ENCODE data around the gene TSHZ3.

TSHZ3 gene

DNA sequence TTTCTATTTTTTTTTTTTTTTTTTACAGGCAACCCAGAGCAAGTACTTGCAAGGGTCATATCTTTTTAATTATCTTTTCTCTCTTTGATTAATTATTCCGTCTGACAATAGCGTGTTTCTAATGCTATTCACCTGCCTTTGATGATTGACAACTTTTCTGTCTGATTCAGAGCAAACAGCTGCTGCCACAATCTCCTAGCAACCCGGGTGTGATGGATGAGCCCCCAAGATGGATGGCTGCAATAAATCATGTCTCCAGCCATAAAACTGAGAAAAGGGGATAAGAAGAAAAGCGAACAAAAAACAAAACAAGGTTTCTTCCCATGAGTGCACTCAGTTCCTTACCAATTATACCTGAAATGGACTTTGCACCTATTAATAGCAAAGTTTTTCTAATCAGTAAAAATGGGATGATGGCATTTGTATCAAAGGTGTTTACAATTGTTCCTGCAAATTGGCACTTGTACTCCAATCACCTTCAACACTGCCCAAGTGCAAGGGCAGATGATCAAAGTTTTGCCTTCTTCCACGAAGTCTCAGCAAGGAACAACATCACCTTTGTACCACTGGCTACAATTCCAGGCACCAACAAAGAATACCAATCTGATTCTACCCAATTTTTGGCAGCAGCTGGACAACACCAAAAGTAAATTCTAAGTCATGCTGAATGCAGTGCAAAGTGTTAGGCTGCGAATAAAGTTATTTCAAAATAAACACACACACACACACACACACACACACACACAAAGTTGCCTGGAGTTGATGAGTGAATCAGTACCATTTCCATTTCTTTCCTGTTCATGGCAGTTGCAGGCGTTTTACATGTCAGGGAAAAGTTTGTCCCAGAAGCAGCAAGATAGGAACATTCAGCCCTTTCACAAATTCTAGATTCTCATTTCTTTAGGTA, 12.0 kb downstream of the TSHZ3 start:
- DNase-seq (ENCODE audit: low spot score): no peak

DNA sequence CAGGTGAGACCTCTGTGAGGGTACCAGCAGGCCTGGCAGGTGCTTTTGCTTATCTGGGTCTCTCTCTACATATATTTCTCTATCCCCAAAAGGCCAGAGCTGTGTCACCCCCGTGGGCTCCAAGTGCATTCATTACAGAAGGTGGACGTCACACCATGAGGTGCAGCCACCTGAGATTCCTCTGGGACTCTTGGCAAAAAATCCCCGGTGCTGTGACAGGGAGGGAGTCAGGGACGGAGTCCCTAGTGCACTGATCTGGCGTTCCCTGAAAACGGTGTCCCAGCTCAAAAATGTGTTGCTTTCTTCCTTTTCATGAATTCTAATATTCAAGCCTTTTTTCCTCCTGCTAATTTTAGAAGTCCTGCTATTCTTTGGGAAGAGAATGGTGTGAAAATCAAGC, 13.5 kb downstream of the TSHZ3 start:
- TF ChIP-seq, protein P1, sequence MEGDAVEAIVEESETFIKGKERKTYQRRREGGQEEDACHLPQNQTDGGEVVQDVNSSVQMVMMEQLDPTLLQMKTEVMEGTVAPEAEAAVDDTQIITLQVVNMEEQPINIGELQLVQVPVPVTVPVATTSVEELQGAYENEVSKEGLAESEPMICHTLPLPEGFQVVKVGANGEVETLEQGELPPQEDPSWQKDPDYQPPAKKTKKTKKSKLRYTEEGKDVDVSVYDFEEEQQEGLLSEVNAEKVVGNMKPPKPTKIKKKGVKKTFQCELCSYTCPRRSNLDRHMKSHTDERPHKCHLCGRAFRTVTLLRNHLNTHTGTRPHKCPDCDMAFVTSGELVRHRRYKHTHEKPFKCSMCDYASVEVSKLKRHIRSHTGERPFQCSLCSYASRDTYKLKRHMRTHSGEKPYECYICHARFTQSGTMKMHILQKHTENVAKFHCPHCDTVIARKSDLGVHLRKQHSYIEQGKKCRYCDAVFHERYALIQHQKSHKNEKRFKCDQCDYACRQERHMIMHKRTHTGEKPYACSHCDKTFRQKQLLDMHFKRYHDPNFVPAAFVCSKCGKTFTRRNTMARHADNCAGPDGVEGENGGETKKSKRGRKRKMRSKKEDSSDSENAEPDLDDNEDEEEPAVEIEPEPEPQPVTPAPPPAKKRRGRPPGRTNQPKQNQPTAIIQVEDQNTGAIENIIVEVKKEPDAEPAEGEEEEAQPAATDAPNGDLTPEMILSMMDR (IDR thresholded peaks at IDR 0.05; ENCODE audit: extremely low read depth, missing control alignments): no peak
- no peak for DNase-seq (ENCODE audit: low spot score)

More for the DNA sequence above, 12.0 kb downstream of the TSHZ3 start:
- TF ChIP-seq, protein P1 (IDR thresholded peaks at IDR 0.05; ENCODE audit: extremely low read depth, missing control alignments): no peak

DNA sequence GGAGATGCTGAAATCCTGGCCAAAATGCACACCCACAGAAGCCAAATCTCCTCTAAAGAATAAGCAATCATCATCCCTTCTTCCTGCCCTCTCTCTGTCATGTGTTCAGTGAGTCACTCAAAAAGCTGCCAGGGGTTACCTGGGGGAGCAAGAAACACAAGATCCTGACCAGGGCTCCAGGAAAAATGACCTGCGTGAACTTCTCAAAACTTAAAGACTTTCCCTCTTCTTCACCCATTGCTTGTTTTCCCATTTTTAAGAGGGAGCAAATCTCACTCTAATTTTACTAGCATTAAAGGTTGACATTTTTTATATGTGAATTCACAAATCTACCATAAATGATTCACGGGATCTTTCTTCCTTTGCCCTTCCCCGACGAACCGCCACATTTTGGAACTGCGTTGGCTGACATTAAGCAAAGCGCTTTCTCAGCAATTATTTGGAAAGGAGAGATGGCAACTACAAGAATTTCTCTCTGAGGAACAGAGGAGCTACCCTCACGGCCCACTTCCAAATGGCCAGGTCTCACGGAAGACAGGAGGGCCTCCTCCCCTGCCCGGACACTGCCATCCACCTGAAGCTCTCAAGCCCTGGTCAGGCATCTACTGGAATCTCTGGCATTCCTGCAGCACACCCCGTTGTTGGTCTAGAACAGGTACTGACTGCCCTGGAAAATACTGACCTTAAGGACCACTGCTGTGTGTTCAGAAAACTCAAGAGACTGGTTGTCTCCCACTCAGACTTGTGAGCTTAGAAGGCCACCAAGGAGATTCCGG, 14.2 kb downstream of the TSHZ3 start:
- TF ChIP-seq, protein P1 (IDR thresholded peaks at IDR 0.05; ENCODE audit: extremely low read depth, missing control alignments): no peak
- DNase-seq (ENCODE audit: low spot score): no peak

DNA sequence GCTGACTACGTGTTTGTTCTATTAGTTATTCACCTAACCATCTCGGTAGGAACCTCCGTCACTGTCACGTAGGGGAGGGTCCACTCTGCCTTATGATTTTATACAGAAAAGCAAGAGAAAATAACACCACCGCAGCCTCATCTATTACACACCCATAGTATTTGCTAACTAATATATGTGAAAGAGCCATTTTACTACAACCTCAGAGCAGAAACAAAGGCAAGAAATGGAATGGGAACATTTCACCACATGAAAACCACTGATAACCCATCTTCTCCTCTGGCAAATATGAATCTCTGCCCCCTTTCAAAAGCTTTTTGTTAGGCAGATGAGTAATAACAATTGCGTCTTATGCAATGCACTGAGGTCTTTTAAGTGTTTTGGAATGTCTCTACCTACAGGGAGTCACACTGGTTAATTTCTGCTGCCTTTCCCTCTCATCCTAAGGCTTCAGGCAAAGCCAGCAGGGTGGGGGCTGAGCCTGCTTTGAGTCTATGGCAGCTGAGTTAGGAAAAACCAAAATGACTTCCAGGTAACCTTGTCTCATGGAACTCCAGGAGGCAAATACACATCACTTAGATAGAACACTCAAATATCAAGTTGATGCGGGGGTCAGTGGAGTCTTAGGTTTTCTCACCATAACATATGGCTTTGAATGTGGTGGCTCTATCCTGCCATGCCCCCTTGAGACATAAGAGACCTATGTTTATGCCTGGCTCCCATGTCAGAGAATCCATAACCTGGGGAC, 15.0 kb downstream of the TSHZ3 start:
- DNase-seq (ENCODE audit: low spot score): no peak
- TF ChIP-seq, protein P1 (IDR thresholded peaks at IDR 0.05; ENCODE audit: extremely low read depth, missing control alignments): no peak

DNA sequence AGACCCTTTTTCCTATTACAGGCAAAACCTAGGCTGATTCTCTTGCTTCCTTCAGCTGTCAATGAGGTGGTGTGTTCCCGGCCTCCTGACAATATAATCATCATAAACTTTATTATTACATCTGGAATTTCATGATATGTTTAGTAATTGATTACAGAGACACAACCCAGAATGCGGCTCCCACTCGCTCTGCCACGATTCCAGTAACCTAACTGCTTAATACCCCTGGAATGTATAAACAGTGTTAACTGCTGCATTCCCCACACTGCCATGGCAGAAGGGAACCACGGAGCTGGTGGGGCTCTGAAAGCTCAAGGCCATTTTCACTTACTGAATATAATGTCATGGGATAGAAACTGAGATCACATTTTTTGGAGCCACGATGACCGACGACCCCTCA, 17.1 kb downstream of the TSHZ3 start:
- TF ChIP-seq, protein P1 (IDR thresholded peaks at IDR 0.05; ENCODE audit: extremely low read depth, missing control alignments): no peak
- DNase-seq (ENCODE audit: low spot score): no peak

DNA sequence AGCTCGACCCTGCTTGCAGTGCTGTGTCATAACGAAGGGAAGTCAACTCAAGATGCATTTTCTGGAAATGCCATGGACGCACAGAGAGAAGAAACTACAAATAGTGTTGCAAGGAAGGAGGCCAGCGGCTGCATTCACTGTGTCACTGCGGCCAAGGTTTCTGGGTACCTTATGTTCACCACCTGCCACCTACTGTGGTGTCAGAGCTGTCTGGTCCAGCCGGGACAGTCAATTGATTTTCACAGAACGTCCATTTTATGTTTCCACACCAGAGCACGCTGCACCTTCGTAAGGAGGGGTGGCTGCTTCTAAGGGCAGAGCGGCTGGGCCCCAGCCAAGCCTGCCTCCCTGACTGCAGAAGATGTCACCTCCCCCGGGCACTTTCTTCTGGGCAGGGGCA, 17.7 kb downstream of the TSHZ3 start:
- TF ChIP-seq, protein P1 (IDR thresholded peaks at IDR 0.05; ENCODE audit: extremely low read depth, missing control alignments): no peak
- DNase-seq (ENCODE audit: low spot score): no peak

Data from GM20000 (cell line).